ENCODE data around the gene JMJD4.

JMJD4 gene

DNA sequence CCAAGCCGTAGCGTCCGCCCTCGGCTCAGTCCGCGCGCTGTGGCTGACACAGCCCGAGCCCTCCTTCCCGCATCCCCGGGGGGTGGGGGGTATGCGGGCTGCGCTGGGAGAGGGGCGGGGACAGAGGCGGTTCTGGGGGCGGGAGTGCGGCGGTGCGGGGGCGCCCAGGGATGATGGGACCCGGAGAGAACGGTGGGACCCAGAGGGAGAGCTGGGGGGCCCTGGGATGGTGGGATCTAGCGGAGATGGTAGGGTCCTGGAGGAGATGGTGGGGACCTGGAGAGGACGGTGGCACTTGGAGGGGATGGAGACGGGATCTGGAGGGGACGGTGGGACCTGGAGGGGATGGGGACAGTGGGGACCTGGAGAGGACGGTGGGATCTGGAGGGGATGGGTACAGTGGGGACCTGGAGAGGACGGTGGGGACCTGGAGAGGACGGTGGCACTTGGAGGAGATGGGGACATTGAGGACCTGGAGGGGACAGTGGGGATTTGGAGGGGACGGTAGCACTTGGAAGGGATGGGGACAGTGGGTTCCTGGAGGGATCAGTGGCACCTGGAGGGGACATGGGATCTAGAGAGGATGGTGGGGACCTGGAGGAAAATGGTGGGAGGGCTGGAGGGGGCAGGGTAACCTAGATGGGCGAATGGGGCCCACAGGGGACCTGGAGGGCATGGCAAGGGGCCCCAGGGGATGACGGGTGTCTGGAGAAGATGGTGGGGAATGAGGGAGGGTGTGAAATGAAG, 610 bp upstream of the JMJD4 start:
- no peaks in the 10 kb centered on the region for H3K9me3 Mint-ChIP-seq
- peak overlapping the region; percentile 96 to 97 for H3K4me3 Mint-ChIP-seq
- H3K27ac Mint-ChIP-seq, result peak overlapping the region; percentile 98
- DNase-seq (no peak), ATAC-seq (replicated peaks) (no peak)
- peaks cover 32 to 75% of the 10 kb centered on the region in 2 donors for H3K4me1 Mint-ChIP-seq
- H3K27me3 Mint-ChIP-seq, result no peaks in the 10 kb centered on the region
- H3K36me3 Mint-ChIP-seq, result peaks cover 24 to 38% of the 10 kb centered on the region in 2 donors

DNA sequence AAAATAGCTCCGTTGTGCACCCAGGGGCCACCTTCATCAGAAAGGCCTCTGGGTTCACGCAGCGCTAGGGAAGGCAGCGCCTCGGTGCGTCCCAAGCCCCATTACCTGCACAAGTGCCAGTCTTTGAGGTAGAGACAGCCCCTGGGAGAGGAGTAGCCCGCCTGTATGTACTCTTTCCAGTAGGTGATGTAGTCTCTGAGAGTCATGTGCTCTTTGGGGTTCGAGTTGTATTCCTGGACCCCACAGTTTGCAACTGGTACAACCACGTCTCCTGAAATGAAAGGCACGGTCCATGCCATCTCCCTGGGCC, 601 bp downstream of the JMJD4 start:
- H3K9me3 Mint-ChIP-seq, result no peaks in the 10 kb centered on the region
- H3K4me3 Mint-ChIP-seq, result peak overlapping the region; percentile 96 to 97
- peak in 1 of 2 donors; percentile 7 for ATAC-seq (replicated peaks)
- peaks cover 30 to 73% of the 10 kb centered on the region in 2 donors for H3K4me1 Mint-ChIP-seq
- peaks cover 21 to 32% of the 10 kb centered on the region in 2 donors for H3K36me3 Mint-ChIP-seq
- no peak for DNase-seq
- no peaks in the 10 kb centered on the region for H3K27me3 Mint-ChIP-seq
- peak overlapping the region; percentile 98 for H3K27ac Mint-ChIP-seq

- no peak for ATAC-seq (replicated peaks)
- H3K9me3 Mint-ChIP-seq, result no peaks in the 10 kb centered on the region
- no peak for DNase-seq
- H3K4me3 Mint-ChIP-seq, result peak overlapping the region; percentile 96 to 97
- H3K27me3 Mint-ChIP-seq, result no peaks in the 10 kb centered on the region
- peak overlapping the region; percentile 98 for H3K27ac Mint-ChIP-seq
- peaks cover 21 to 27% of the 10 kb centered on the region in 2 donors for H3K36me3 Mint-ChIP-seq
- H3K4me1 Mint-ChIP-seq, result peaks cover 31 to 73% of the 10 kb centered on the region in 2 donors
These were observed 1.2 kb downstream of the JMJD4 start for GRCh38 chr1:227733751-227734545.

- Mint-ChIP-seq H3K36me3 (peaks cover 20 to 22% of the 10 kb centered on the region in 2 donors), H3K27me3 (no peaks in the 10 kb centered on the region), H3K4me3 (peak overlapping the region; percentile 96 to 97), H3K27ac (peak overlapping the region; percentile 47), H3K9me3 (no peaks in the 10 kb centered on the region), H3K4me1 (peaks cover 36 to 73% of the 10 kb centered on the region in 2 donors)
- ATAC-seq (replicated peaks) (no peak), DNase-seq (no peak)
These were observed 1.8 kb downstream of the JMJD4 start for GRCh38 chr1:227733309-227733705.

- no peak for ATAC-seq (replicated peaks)
- Mint-ChIP-seq H3K4me1 (peaks cover 41 to 76% of the 10 kb centered on the region in 2 donors), H3K36me3 (peaks cover 18 to 23% of the 10 kb centered on the region in 2 donors), H3K27ac (peak overlapping the region; percentile 25), H3K27me3 (no peaks in the 10 kb centered on the region), H3K9me3 (peaks cover 0 to 3% of the 10 kb centered on the region in 2 donors), H3K4me3 (peak overlapping the region; percentile 96 to 97)
- no peak for DNase-seq
These were observed 2.4 kb downstream of the JMJD4 start for GRCh38 chr1:227732586-227733308.

DNA sequence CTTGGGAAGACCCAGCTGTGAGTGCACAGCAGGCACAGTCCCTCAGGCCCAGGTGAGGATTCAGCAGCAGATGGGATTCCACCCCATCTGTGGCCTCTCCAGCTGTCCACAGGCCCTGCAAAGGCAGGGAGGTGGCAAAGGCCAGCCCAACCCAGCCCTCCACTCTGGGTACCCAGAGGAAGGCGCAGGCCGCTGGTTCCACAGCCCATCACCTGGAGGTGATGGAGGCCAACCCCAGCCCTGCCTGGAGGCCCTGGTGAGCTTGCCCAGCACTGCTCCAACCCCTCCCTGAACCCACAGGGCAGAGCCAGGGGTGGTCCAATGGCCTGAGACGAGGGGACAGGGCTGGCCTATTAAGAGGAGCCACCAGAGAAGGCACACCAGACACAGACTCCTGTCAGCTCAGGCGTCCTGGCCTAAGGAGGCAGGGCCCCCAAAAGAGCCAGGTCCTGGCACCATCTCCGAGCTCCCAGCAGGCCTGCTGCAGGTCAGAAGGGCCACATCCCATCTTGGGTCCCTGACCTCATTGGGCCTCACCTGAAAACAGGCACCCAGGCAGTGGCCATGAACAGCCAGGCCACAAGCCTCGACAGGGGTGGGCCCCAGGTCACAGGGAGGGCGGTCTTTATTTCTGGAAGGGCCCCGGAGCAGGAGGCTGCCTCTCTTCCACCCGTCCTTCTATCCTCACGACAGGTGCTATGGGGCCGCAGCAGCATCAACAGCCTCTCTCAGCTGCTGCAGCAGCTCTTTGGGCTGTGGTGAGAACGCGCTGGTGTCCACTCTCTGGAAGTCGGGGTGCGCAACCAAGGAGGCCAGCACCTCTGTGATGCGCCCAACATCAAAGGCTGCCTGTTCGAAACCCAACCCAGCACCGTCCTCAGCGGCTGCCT, 3.2 kb downstream of the JMJD4 start:
- no peak overlapping the region for H3K27ac Mint-ChIP-seq

DNA sequence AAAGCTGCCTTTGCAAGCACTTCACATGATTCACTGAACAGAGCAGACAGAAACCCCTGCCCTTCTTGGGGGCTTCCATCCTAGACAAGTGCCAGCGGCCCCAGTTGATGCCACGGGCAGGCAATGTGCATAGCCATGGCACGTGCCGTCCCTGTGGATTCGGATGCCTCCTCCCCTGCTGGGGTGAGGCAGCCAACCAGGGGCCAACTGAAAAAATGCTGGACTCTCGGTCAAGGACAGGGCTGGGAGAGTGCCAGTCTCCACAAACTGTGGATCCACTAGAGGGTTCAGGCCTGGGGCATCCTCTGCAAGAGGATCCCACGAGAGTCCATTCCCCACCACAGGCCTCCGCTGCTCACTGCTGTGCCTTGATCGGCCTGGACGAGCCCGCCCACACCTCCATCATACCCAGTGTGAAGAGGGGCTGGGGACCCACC, 3.8 kb downstream of the JMJD4 start:
- ATAC-seq (replicated peaks) (no peak), DNase-seq (no peak)
- Mint-ChIP-seq H3K9me3 (peaks cover 0 to 4% of the 10 kb centered on the region in 2 donors), H3K27ac (no peak overlapping the region), H3K27me3 (peaks cover 4 to 6% of the 10 kb centered on the region in 2 donors), H3K4me3 (no peak overlapping the region), H3K36me3 (peaks cover 18 to 19% of the 10 kb centered on the region in 2 donors), H3K4me1 (peaks cover 47 to 73% of the 10 kb centered on the region in 2 donors)

More for the DNA sequence above, 3.2 kb downstream of the JMJD4 start:
- H3K36me3 Mint-ChIP-seq, result peaks cover 18 to 19% of the 10 kb centered on the region in 2 donors
- H3K9me3 Mint-ChIP-seq, result peaks cover 0 to 4% of the 10 kb centered on the region in 2 donors
- no peak for ATAC-seq (replicated peaks)
- peaks cover 0 to under 1% of the 10 kb centered on the region in 2 donors for H3K27me3 Mint-ChIP-seq
- no peak overlapping the region for H3K4me3 Mint-ChIP-seq
- DNase-seq, result no peak
- peaks cover 43 to 76% of the 10 kb centered on the region in 2 donors for H3K4me1 Mint-ChIP-seq

DNA sequence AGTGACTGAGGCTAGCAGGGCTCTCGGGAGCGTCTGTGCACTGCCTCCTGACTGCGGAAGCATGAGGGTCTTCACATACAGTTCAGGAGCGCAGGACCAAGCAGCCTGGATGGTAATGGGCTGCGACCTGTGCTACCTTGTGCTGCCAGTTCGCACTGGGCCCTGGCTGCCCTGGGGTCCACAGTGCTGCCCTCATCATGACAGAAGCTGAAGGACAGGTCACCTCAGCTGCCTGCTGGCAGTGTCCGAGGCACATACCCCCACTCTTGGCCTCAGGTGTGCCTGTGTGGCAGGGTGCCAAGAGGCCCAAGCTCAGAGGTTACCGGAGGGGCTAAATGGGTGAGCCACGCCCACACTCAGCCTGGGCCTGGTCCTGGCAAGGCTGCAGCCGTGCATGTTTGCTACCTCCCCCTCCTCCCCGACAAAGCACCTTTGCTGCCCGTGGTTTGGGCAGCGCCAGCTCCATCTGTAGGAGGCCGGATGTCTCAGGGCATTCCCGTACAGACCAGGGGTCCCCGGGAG, 4.4 kb downstream of the JMJD4 start:
- Mint-ChIP-seq H3K4me3 (no peak overlapping the region), H3K27ac (peak overlapping the region; percentile 21), H3K27me3 (peaks cover 4 to 6% of the 10 kb centered on the region in 2 donors), H3K9me3 (peaks cover 0 to 4% of the 10 kb centered on the region in 2 donors), H3K4me1 (peaks cover 41 to 68% of the 10 kb centered on the region in 2 donors), H3K36me3 (peaks cover 17 to 19% of the 10 kb centered on the region in 2 donors)
- no peak for ATAC-seq (replicated peaks)
- DNase-seq, result no peak

GRCh38 chr1:227729881-227730629, 5.0 kb downstream of the JMJD4 start:
- no peak for DNase-seq
- H3K27ac Mint-ChIP-seq, result peak overlapping the region; percentile 21
- peaks cover 4 to 6% of the 10 kb centered on the region in 2 donors for H3K27me3 Mint-ChIP-seq
- H3K4me3 Mint-ChIP-seq, result peak overlapping the region; percentile 39 to 44
- H3K9me3 Mint-ChIP-seq, result peaks cover 0 to 4% of the 10 kb centered on the region in 2 donors
- H3K4me1 Mint-ChIP-seq, result peaks cover 39 to 65% of the 10 kb centered on the region in 2 donors
- H3K36me3 Mint-ChIP-seq, result peaks cover 16 to 19% of the 10 kb centered on the region in 2 donors
- ATAC-seq (replicated peaks), result peak in 1 of 2 donors; percentile 13

DNA sequence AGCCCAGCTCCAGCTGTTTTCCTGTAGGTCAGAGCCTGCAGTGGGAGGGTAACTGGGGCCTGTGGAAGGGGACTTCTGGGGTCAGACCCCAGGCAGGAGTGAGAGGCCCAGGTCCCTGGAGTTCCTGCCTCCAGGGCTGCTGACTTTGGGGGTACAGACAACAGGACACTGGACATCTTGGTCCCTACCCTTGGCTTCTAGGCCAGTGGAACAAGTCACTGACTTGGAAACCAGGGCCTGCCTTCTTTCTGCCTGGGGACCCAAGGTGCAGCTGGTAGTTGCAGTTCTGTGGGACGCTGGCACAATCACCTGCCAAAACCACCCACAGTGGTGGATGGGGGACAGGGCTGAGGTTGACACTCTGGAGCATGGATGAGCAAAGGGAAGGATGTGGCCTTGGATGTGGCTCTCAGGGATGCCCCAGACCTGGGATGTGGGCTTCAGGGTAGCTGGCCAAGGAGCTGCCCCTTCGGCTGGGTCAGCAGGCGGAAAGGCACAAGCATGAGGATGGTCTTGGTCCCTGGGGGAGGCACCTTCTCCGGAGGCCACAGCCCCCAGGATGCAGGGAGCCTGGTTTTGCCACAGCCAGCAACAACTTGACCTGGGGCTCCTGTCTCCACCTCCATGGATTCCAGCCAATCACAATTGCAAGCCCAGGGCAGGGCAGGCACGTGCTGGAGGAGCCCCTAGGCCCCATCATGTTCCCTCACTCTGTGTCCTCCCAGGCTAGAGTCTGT, 5.8 kb downstream of the JMJD4 start:
- Mint-ChIP-seq H3K27me3 (peaks cover 7% of the 10 kb centered on the region in 2 donors), H3K9me3 (peaks cover 2 to 5% of the 10 kb centered on the region in 2 donors), H3K36me3 (peaks cover 16 to 19% of the 10 kb centered on the region in 2 donors), H3K4me1 (peaks cover 39 to 60% of the 10 kb centered on the region in 2 donors), H3K27ac (peak overlapping the region; percentile 92), H3K4me3 (peak overlapping the region; percentile 92 to 95)
- peak in 1 of 2 donors; percentile 4 for ATAC-seq (replicated peaks)
- DNase-seq, result no peak

DNA sequence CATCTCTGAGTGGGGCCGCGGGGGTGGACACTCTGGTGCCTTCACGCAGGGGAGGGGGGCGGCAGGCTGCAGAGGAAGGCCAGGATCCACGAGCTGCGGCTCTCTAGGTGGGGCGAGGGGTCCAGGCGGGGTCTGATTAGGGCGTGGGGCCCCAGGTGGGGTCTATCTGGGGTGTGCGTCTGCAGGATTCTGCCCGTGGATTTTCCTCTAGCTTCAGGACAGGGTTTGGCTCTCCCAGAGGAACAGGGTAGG, 6.3 kb downstream of the JMJD4 start:
- Mint-ChIP-seq H3K9me3 (peaks cover 5 to 8% of the 10 kb centered on the region in 2 donors), H3K27me3 (peaks cover 10 to 12% of the 10 kb centered on the region in 2 donors), H3K36me3 (peaks cover 16 to 19% of the 10 kb centered on the region in 2 donors), H3K4me3 (peak overlapping the region; percentile 92 to 95), H3K4me1 (peaks cover 37 to 55% of the 10 kb centered on the region in 2 donors), H3K27ac (peak overlapping the region; percentile 92)
- DNase-seq, result no peak
- peak; percentile 10 to 12 for ATAC-seq (replicated peaks)

All from stimulated activated naive B cell treated with anti-CD40 and anti-IgM and Interleukin-4, amounts not matched to agents 10 μg/mL and 1 μg/mL and 100 μg/mL, for 72 hours (primary cell).